Heart left ventricle (tissue), 13 donors: Measurements from ENCODE around the gene MORF4L2.
A peak's percentile ranks its signal among the peaks of the same experiment; 100 is the strongest.

ENCODE experiments used
- CTCF ChIP-seq, 12 donors: fragments of 200-600 bp; sonication (generic) in 4 of 12; IDR thresholded peaks; one replicate each; pipeline versions ENCODE4 v1.5.0 to v1.8.0; 2018 to 2022; ENCODE audit warnings: antibody characterized with exemption in 12 of 12, mild to moderate bottlenecking in 5 of 12
- POLR2A ChIP-seq, 2 donors: fragments of 450-650 bp; IDR thresholded peaks; one replicate each; pipeline ENCODE4 v1.6.1; 2017; ENCODE audit warnings: antibody characterized with exemption in 2 of 2, mild to moderate bottlenecking in 2 of 2, moderate library complexity in 2 of 2
- donor health status: ischemic (EF 13 %, LVEDD 7.1; RV severe dilation, severe dysfunction).
- donor health status: DM: no; HTN: yes; CAD: no.
- donor health status: DM: no; HTN: no; CAD: no.
- donor health status: ischemic (EF 25% LVEDD 6.9; RV normal size, moderate dysfunction).
- donor health status: ischemic (EF 25% LVEDD 5.7; RV mildly dilated, moderate dysfunction).
- donor health status: ischemic (EF 35%, LVEDD 5.7; RV mildly dilated, moderate dysfunction).
- donor health status: nonischemic (EF 11% LVEDD 7.7; RV severe dilation, severe dysfunction).
- donor health status: DM: yes; HTN: yes; CAD: no.
- donor health status: PGD.
- donor health status: ischemic (EF 29% LVEDD 5.4; RV normal size, mild dysfunction).
- donor health status: nonischemic (EF 23%, LVEDD 6.1; RV moderate dilation, normal function).

GRCh38 chrX:103630171-103630511 lies 56.4 kb downstream of the MORF4L2 start:
- TF ChIP-seq CTCF (IDR thresholded peaks at IDR 0.05) (peak in 1 of 12 donors; percentile 13), POLR2A (IDR thresholded peaks at IDR 0.05) (no peak)
